PC-9 (cell line): ENCODE data around the gene RIN1. TPM values are rescaled to one million over a fixed set of nuclear protein-coding genes. Genes with fewer than 3 reads are reported as not detected.

Source experiments
- BruUV-seq: library from RNA; stranded (reverse); fragments of 400-500 nt; replicated peaks from 2 replicates; lab custom pipeline; 2021; lab: Mats Ljungman, UMichigan
- CTCF ChIA-PET: fragments of 300-600 bp; sonication (Branson Sonifier 250); formaldehyde crosslinking; loops from one replicate; lab custom pipeline; 2022; ENCODE audit warnings: antibody characterized with exemption; lab: Charles Lee
- POLR2A ChIA-PET: fragments of 300-600 bp; sonication (Branson Sonifier 250); formaldehyde crosslinking; loops from one replicate; lab custom pipeline; 2022; ENCODE audit warnings: antibody characterized with exemption; ENCODE audit not compliant: unreplicated experiment; lab: Charles Lee
- DNase-seq, 2 experiments: peaks; one replicate each; pipeline versions ENCODE4 v3.0.0 to v3.0.0-alpha.2; 2015 to 2022; ENCODE audit warnings: mixed read lengths in 1 of 2
- H2AFZ ChIP-seq: fragments of 200-600 bp; sonication (generic); 2 replicates; pipeline ENCODE4 v1.8.1; 2017; ENCODE audit warnings: antibody characterized with exemption
- H3F3A ChIP-seq: fragments of 200-600 bp; sonication (generic); 2 replicates; pipeline ENCODE4 v1.8.1; 2017; ENCODE audit warnings: antibody characterized with exemption, mild to moderate bottlenecking, low read depth; ENCODE audit not compliant: insufficient read depth
- H3K27ac ChIP-seq: fragments of 200-600 bp; sonication (generic); 2 replicates; pipeline ENCODE4 v1.6.1; 2016; ENCODE audit warnings: mixed run types
- H3K27me3 ChIP-seq: fragments of 200-600 bp; sonication (generic); 2 replicates; pipeline ENCODE4 v1.6.1; 2016; ENCODE audit warnings: low read depth, mixed run types; ENCODE audit not compliant: insufficient read depth
- H3K36me3 ChIP-seq: fragments of 200-600 bp; sonication (generic); 2 replicates; pipeline ENCODE4 v1.6.1; 2016; ENCODE audit warnings: low read depth, mixed run types
- H3K4me1 ChIP-seq: fragments of 200-600 bp; sonication (generic); replicated peaks from 2 replicates; pipeline ENCODE4 v1.6.1; 2016; ENCODE audit warnings: mixed run types; ENCODE audit not compliant: insufficient read depth
- H3K4me2 ChIP-seq: fragments of 200-600 bp; sonication (generic); 2 replicates; pipeline ENCODE4 v1.6.1; 2017; ENCODE audit warnings: mixed run types
- H3K4me3 ChIP-seq: fragments of 200-600 bp; sonication (generic); 2 replicates; pipeline ENCODE4 v1.6.1; 2016; ENCODE audit warnings: mixed run types
- H3K79me2 ChIP-seq: fragments of 200-600 bp; sonication (generic); 2 replicates; pipeline ENCODE4 v1.6.1; 2017; ENCODE audit warnings: low read depth, mixed run types
- H3K9me2 ChIP-seq: fragments of 200-600 bp; sonication (generic); 2 replicates; pipeline ENCODE4 v1.8.1; 2017; ENCODE audit warnings: mild to moderate bottlenecking; ENCODE audit not compliant: insufficient read depth
- H3K9me3 ChIP-seq: fragments of 200-600 bp; sonication (generic); 2 replicates; pipeline ENCODE4 v1.8.1; 2016; ENCODE audit warnings: low read depth; ENCODE audit not compliant: insufficient read depth
- H4K20me1 ChIP-seq: fragments of 200-600 bp; sonication (generic); 2 replicates; pipeline ENCODE4 v1.8.1; 2017; ENCODE audit not compliant: insufficient read depth
- EZH2 ChIP-seq: fragments of 200-600 bp; sonication (generic); IDR thresholded peaks from 2 replicates; pipeline ENCODE4 v1.8.0; 2017; ENCODE audit warnings: antibody characterized with exemption, low read depth
- intact Hi-C: fragments of 100-400 bp; cut with micrococcal nuclease; formaldehyde crosslinking; loops from one replicate; pipeline ENCODE4 v1.10.0; 2022; ENCODE audit not compliant: unreplicated experiment
- total RNA-seq: library from RNA; stranded (reverse); gene quantifications from 2 replicates; pipeline ENCODE4 v1.2.3, GENCODE V29; 2021
- TF ChIP-seq, protein P1 (sequence below): fragments of 200-600 bp; sonication (generic); conservative IDR thresholded peaks from 2 replicates; pipeline ENCODE4 v1.6.1; 2017; ENCODE audit warnings: mixed run types, antibody characterized with exemption, mild to moderate bottlenecking, moderate library complexity

Gene RIN1
- total RNA-seq, 1 experiment from 2014 or later = 15.5 TPM

GRCh38 chr11:66373265-66373664, 37.0 kb upstream of the RIN1 start:
- Histone ChIP-seq H3K4me2 (peak overlapping the region; percentile 13; the same call in 1 of the 2 replicates), H3K9me2 (no peaks in the 10 kb centered on the region), H4K20me1 (peaks cover 18% of the 10 kb centered on the region), H3K36me3 (peaks cover 2% of the 10 kb centered on the region; the same call in 1 of the 2 replicates), H2AFZ (no peak overlapping the region), H3K27me3 (no peaks in the 10 kb centered on the region), H3F3A (peaks cover 32% of the 10 kb centered on the region), H3K4me1 (peaks cover 24% of the 10 kb centered on the region), H3K79me2 (peaks cover 29% of the 10 kb centered on the region), H3K9me3 (no peaks in the 10 kb centered on the region), H3K27ac (no peak overlapping the region), H3K4me3 (no peak overlapping the region)
- DNase-seq = no peak
- POLR2A ChIA-PET = interaction anchor here (0.7 kb wide), 1 partner anchor 28 kb away, joined by 5 read pairs; no protein-coding TSS in a partner anchor
- CTCF ChIA-PET = interaction anchor here (0.7 kb wide), 1 partner anchor 876 kb away, joined by 6 read pairs; no protein-coding TSS in a partner anchor
- no TSS peak for BruUV-seq
- TF ChIP-seq, protein P1, sequence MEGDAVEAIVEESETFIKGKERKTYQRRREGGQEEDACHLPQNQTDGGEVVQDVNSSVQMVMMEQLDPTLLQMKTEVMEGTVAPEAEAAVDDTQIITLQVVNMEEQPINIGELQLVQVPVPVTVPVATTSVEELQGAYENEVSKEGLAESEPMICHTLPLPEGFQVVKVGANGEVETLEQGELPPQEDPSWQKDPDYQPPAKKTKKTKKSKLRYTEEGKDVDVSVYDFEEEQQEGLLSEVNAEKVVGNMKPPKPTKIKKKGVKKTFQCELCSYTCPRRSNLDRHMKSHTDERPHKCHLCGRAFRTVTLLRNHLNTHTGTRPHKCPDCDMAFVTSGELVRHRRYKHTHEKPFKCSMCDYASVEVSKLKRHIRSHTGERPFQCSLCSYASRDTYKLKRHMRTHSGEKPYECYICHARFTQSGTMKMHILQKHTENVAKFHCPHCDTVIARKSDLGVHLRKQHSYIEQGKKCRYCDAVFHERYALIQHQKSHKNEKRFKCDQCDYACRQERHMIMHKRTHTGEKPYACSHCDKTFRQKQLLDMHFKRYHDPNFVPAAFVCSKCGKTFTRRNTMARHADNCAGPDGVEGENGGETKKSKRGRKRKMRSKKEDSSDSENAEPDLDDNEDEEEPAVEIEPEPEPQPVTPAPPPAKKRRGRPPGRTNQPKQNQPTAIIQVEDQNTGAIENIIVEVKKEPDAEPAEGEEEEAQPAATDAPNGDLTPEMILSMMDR = no peak
- no peak for TF ChIP-seq EZH2
- intact Hi-C loops = loop anchor here (5.0 kb wide), 1 partner anchor 61 kb away; no protein-coding TSS in a partner anchor

GRCh38 chr11:66371627-66372415, 35.6 kb upstream of the RIN1 start, which contains the start of gene SLC29A2:
TSS of gene SLC29A2 (minus strand) at chr11:66371760. CDS start at chr11:66371591, 169 bp downstream.
- peaks cover 40% of the 10 kb centered on the region for H3F3A ChIP-seq
- H3K27me3 ChIP-seq = no peaks in the 10 kb centered on the region
- intact Hi-C loops = loop anchor here (1.0 to 5.0 kb wide), 3 partner anchors 15 to 60 kb away; partner anchors contain the start of gene BRMS1
- DNase-seq = peak; percentile 93 to 100
- H3K27ac ChIP-seq = peak within 1 kb of the TSS; percentile 80
- ChIA-PET POLR2A (interaction anchor here (0.5 to 1.0 kb wide), 7 partner anchors 59 to 1008 kb away, joined by 3 to 7 read pairs (median 4); partner anchors contain the start of gene YIF1A), CTCF (interaction anchor here (1.1 to 1.8 kb wide), 2 partner anchors 14 kb away, joined by 7 to 11 read pairs; no protein-coding TSS in a partner anchor)
- peak within 1 kb of the TSS; percentile 96 for H2AFZ ChIP-seq
- no TSS peak for BruUV-seq
- peak within 1 kb of the TSS; percentile 95 for H3K4me3 ChIP-seq
- H3K4me2 ChIP-seq = peak within 1 kb of the TSS; percentile 80
- H4K20me1 ChIP-seq = peaks cover 32% of the 10 kb centered on the region
- TF ChIP-seq EZH2 = no peak
- TF ChIP-seq, protein P1 = no peak
- H3K9me2 ChIP-seq = no peaks in the 10 kb centered on the region
- peaks cover 16% of the 10 kb centered on the region for H3K36me3 ChIP-seq
- H3K79me2 ChIP-seq = peaks cover 31% of the 10 kb centered on the region
- H3K9me3 ChIP-seq = no peaks in the 10 kb centered on the region
- peaks cover 24% of the 10 kb centered on the region for H3K4me1 ChIP-seq

- H4K20me1 ChIP-seq = peaks cover 35% of the 10 kb centered on the region
- BruUV-seq = no TSS peak
- H3K9me3 ChIP-seq = no peaks in the 10 kb centered on the region
- H3K4me1 ChIP-seq = peaks cover 24% of the 10 kb centered on the region
- TF ChIP-seq, protein P1 = no peak
- no peak for TF ChIP-seq EZH2
- intact Hi-C loops = no loop called here
- no peaks in the 10 kb centered on the region for H3K9me2 ChIP-seq
- H3K36me3 ChIP-seq = peaks cover 25% of the 10 kb centered on the region
- H3F3A ChIP-seq = peaks cover 63% of the 10 kb centered on the region
- H3K27me3 ChIP-seq = no peaks in the 10 kb centered on the region
- peaks cover 31% of the 10 kb centered on the region for H3K79me2 ChIP-seq
- ChIA-PET POLR2A (interaction anchor here (0.7 kb wide), 1 partner anchor 24 kb away, joined by 3 read pairs; no protein-coding TSS in a partner anchor), CTCF (interaction anchor here (0.6 to 1.8 kb wide), 2 partner anchors 17 to 80 kb away, joined by 4 to 11 read pairs; partner anchors contain the start of gene YIF1A)
- peak overlapping the region; percentile 80 for H3K4me2 ChIP-seq
- no peak for DNase-seq
- H3K27ac ChIP-seq = no peak overlapping the region
- H2AFZ ChIP-seq = no peak overlapping the region
- H3K4me3 ChIP-seq = peak overlapping the region; percentile 95; the same call in 1 of the 2 replicates
Observed at GRCh38 chr11:66369073-66369894, 33.0 kb upstream of the RIN1 start.
